Neuron (in vitro differentiated cells): ENCODE results near the gene LTBP3.

ENCODE experiments used
- H2AFZ ChIP-seq: one replicate; pipeline ENCODE4 v1.6.1; 2013; ENCODE audit warnings: low read depth, mild to moderate bottlenecking, inconsistent platforms, low read length, moderate library complexity
- H3K27me3 ChIP-seq: one replicate; pipeline ENCODE4 v1.6.1; 2013; ENCODE audit warnings: low read length; ENCODE audit not compliant: insufficient read depth
- H3K36me3 ChIP-seq: one replicate; pipeline ENCODE4 v1.6.1; 2013; ENCODE audit warnings: low read length; ENCODE audit not compliant: insufficient read depth
- H3K4me1 ChIP-seq: one replicate; pipeline ENCODE4 v1.6.1; 2013; ENCODE audit warnings: low read length; ENCODE audit not compliant: insufficient read depth
- H3K4me3 ChIP-seq: 2 replicates; pipeline ENCODE4 v1.5.1; 2013; ENCODE audit warnings: mild to moderate bottlenecking, low read length, moderate library complexity
- H3K9me3 ChIP-seq: one replicate; pipeline ENCODE4 v1.6.1; 2013; ENCODE audit warnings: low read length

Gene LTBP3

GRCh38 chr11:65537620-65538231 lies 20.4 kb downstream of the LTBP3 start:
- H3K4me3 ChIP-seq: no peak overlapping the region
- peaks cover 46% of the 10 kb centered on the region for H3K36me3 ChIP-seq
- no peaks in the 10 kb centered on the region for H3K27me3 ChIP-seq
- H3K4me1 ChIP-seq: no peaks in the 10 kb centered on the region
- no peaks in the 10 kb centered on the region for H3K9me3 ChIP-seq
- H2AFZ ChIP-seq: no peak overlapping the region

GRCh38 chr11:65537296-65537597 lies 20.9 kb downstream of the LTBP3 start:
- H3K36me3 ChIP-seq: peaks cover 51% of the 10 kb centered on the region
- H3K4me1 ChIP-seq: no peaks in the 10 kb centered on the region
- H3K4me3 ChIP-seq: no peak overlapping the region
- no peak overlapping the region for H2AFZ ChIP-seq
- no peaks in the 10 kb centered on the region for H3K9me3 ChIP-seq
- H3K27me3 ChIP-seq: no peaks in the 10 kb centered on the region

GRCh38 chr11:65536412-65537295 lies 21.5 kb downstream of the LTBP3 start:
- Histone ChIP-seq H2AFZ (no peak overlapping the region), H3K9me3 (no peaks in the 10 kb centered on the region), H3K36me3 (peaks cover 54% of the 10 kb centered on the region), H3K4me1 (no peaks in the 10 kb centered on the region), H3K27me3 (no peaks in the 10 kb centered on the region), H3K4me3 (no peak overlapping the region)

GRCh38 chr11:65535102-65535501 lies 23.1 kb downstream of the LTBP3 start:
- no peaks in the 10 kb centered on the region for H3K4me1 ChIP-seq
- H3K27me3 ChIP-seq: no peaks in the 10 kb centered on the region
- no peak overlapping the region for H2AFZ ChIP-seq
- H3K36me3 ChIP-seq: peaks cover 61% of the 10 kb centered on the region
- H3K9me3 ChIP-seq: no peaks in the 10 kb centered on the region
- no peak overlapping the region for H3K4me3 ChIP-seq

GRCh38 chr11:65532388-65533064 lies 25.6 kb downstream of the LTBP3 start:
- peaks cover 59% of the 10 kb centered on the region for H3K36me3 ChIP-seq
- H3K4me3 ChIP-seq: no peak overlapping the region
- H3K4me1 ChIP-seq: peaks cover 5% of the 10 kb centered on the region
- H3K27me3 ChIP-seq: no peaks in the 10 kb centered on the region
- H2AFZ ChIP-seq: no peak overlapping the region
- H3K9me3 ChIP-seq: no peaks in the 10 kb centered on the region

- no peaks in the 10 kb centered on the region for H3K9me3 ChIP-seq
- no peak overlapping the region for H3K4me3 ChIP-seq
- H3K27me3 ChIP-seq: no peaks in the 10 kb centered on the region
- H3K4me1 ChIP-seq: peaks cover 16% of the 10 kb centered on the region
- H3K36me3 ChIP-seq: peaks cover 43% of the 10 kb centered on the region
- no peak overlapping the region for H2AFZ ChIP-seq
These were observed 28.0 kb downstream of the LTBP3 start for GRCh38 chr11:65530157-65530496.

- Histone ChIP-seq H3K27me3 (no peaks in the 10 kb centered on the region), H3K9me3 (no peaks in the 10 kb centered on the region), H2AFZ (no peak overlapping the region), H3K36me3 (peaks cover 38% of the 10 kb centered on the region), H3K4me3 (no peak overlapping the region), H3K4me1 (peaks cover 16% of the 10 kb centered on the region)
These were observed 28.5 kb downstream of the LTBP3 start for GRCh38 chr11:65529475-65530156.

GRCh38 chr11:65528819-65529350 lies 29.3 kb downstream of the LTBP3 start:
- no peak overlapping the region for H3K4me3 ChIP-seq
- H3K4me1 ChIP-seq: peaks cover 20% of the 10 kb centered on the region
- H3K27me3 ChIP-seq: no peaks in the 10 kb centered on the region
- H3K36me3 ChIP-seq: peaks cover 38% of the 10 kb centered on the region
- H2AFZ ChIP-seq: no peak overlapping the region
- H3K9me3 ChIP-seq: no peaks in the 10 kb centered on the region

- H3K9me3 ChIP-seq: no peaks in the 10 kb centered on the region
- H3K4me1 ChIP-seq: peaks cover 27% of the 10 kb centered on the region
- no peaks in the 10 kb centered on the region for H3K27me3 ChIP-seq
- H3K36me3 ChIP-seq: peaks cover 29% of the 10 kb centered on the region
- H3K4me3 ChIP-seq: no peak overlapping the region
- no peak overlapping the region for H2AFZ ChIP-seq
These were observed 31.4 kb downstream of the LTBP3 start for GRCh38 chr11:65526744-65527143.

- Histone ChIP-seq H2AFZ (peak overlapping the region; percentile 66), H3K27me3 (no peaks in the 10 kb centered on the region), H3K36me3 (peaks cover 20% of the 10 kb centered on the region), H3K4me1 (peaks cover 27% of the 10 kb centered on the region), H3K4me3 (peak overlapping the region; percentile 63), H3K9me3 (no peaks in the 10 kb centered on the region)
These were observed 32.3 kb downstream of the LTBP3 start for GRCh38 chr11:65525546-65526480.

GRCh38 chr11:65524741-65525545 lies 33.2 kb downstream of the LTBP3 start, which contains the start of gene SCYL1:
Gene SCYL1, plus strand, starts transcription at chr11:65525083. Its CDS starts 71 bp downstream, at chr11:65525154.
- Histone ChIP-seq H3K4me3 (peak within 1 kb of the TSS; percentile 63), H3K27me3 (no peaks in the 10 kb centered on the region), H3K9me3 (no peaks in the 10 kb centered on the region), H3K4me1 (peaks cover 27% of the 10 kb centered on the region), H3K36me3 (peaks cover 13% of the 10 kb centered on the region), H2AFZ (peak within 1 kb of the TSS; percentile 66)
